K562 (cell line): ENCODE measurements around the gene MSS51. TPM values are rescaled to one million over a fixed set of nuclear protein-coding genes. Genes with fewer than 3 reads are reported as not detected.

ENCODE experiments used
- ATAC-seq: fragments of 200-7000 bp; cut with Tn5 transposase; 3 replicates; pipeline ENCODE4 v1.9.1; 2020; ENCODE audit warnings: moderate library complexity
- BruUV-seq: library from RNA; stranded (reverse); fragments of 400-500 nt; replicated peaks from 2 replicates; lab custom pipeline; 2021; lab: Mats Ljungman, UMichigan
- CTCF ChIA-PET: fragments of 300-600 bp; formaldehyde crosslinking; extraction: SDS; loops from one replicate; lab custom pipeline; 2021; ENCODE audit warnings: low intra/inter-chr PET ratio; lab: Yijun Ruan, JAX
- POLR2A ChIA-PET: fragments of 300-600, 350-650 bp; sonication (Branson Sonifier 250); formaldehyde crosslinking; extraction: SDS; loops from one replicate; lab custom pipeline; 2021; ENCODE audit warnings: antibody characterized with exemption, inconsistent platforms; lab: Yijun Ruan, JAX
- DNase-seq, 4 experiments: peaks; one replicate each; pipeline versions ENCODE4 v3.0.0 to v3.0.0-alpha.2; 2011 to 2018; ENCODE audit warnings: low spot score in 3 of 4, mixed read lengths in 3 of 4; ENCODE audit errors: extremely low read depth in 1 of 4
- FAIRE-seq: peaks from 2 replicates; lab custom pipeline; 2011; peaks lifted over from hg19 to GRCh38; lab: Jason Lieb, UNC
- H2AFZ ChIP-seq: 2 replicates; pipeline ENCODE4 v1.6.0; 2011; ENCODE audit warnings: low read depth, low read length, control low read depth, inconsistent platforms
- H3K27ac ChIP-seq: fragments of 200-600 bp; 3 replicates; pipeline ENCODE4 v1.8.0; 2011; ENCODE audit warnings: low read depth, mild to moderate bottlenecking, control low read depth, inconsistent platforms, low read length, moderate library complexity, mixed read lengths; ENCODE audit errors: extremely low read depth
- H3K27me3 ChIP-seq, 2 experiments: fragments of 300-600 bp in 1 of 2; 2 replicates in 1 of 2; 3 replicates in 1 of 2; pipeline versions ENCODE4 v1.6.0 to v1.8.0; 2011; ENCODE audit warnings: inconsistent platforms in 2 of 2, low read length in 2 of 2, mild to moderate bottlenecking in 1 of 2, mixed read lengths in 1 of 2, moderate library complexity in 1 of 2; ENCODE audit not compliant: control insufficient read depth in 2 of 2, insufficient read depth in 2 of 2
- H3K36me3 ChIP-seq: fragments of 300-600 bp; 3 replicates; pipeline ENCODE4 v1.8.0; 2011; ENCODE audit warnings: mild to moderate bottlenecking, low read length, inconsistent platforms; ENCODE audit not compliant: control insufficient read depth, insufficient read depth
- H3K4me1 ChIP-seq, 2 experiments: fragments of 200-600 bp in 1 of 2; replicated peaks in 1 of 2; 2 replicates in 1 of 2; 3 replicates in 1 of 2; pipeline versions ENCODE4 v1.5.1 to v1.8.0; 2011; ENCODE audit warnings: inconsistent platforms in 2 of 2, low read length in 2 of 2, mild to moderate bottlenecking in 1 of 2, mixed read lengths in 1 of 2, moderate library complexity in 1 of 2; ENCODE audit not compliant: control insufficient read depth in 2 of 2, insufficient read depth in 2 of 2
- H3K4me2 ChIP-seq: 2 replicates; pipeline ENCODE4 v1.6.1; 2011; ENCODE audit warnings: low read length, control low read depth, inconsistent platforms, mixed read lengths; ENCODE audit not compliant: insufficient read depth
- H3K4me3 ChIP-seq: fragments of 200-600 bp; sonication (generic), shearing (Covaris generic); 2 replicates; pipeline ENCODE4 v1.5.1; 2016; ENCODE audit warnings: control low read depth, inconsistent platforms
- H3K79me2 ChIP-seq: fragments of 200-600 bp; 3 replicates; pipeline ENCODE4 v1.8.0; 2011; ENCODE audit warnings: low read length, inconsistent platforms; ENCODE audit not compliant: control insufficient read depth, insufficient read depth
- H3K9ac ChIP-seq, 2 experiments: 2 replicates each; pipeline versions ENCODE4 v1.6.0 to v1.6.1; 2011; ENCODE audit warnings: low read depth in 2 of 2, low read length in 2 of 2, control low read depth in 1 of 2, inconsistent platforms in 1 of 2, mild to moderate bottlenecking in 1 of 2, mixed read lengths in 1 of 2; ENCODE audit not compliant: insufficient read depth in 1 of 2
- H3K9me1 ChIP-seq: one replicate; pipeline ENCODE4 v1.6.0; 2011; ENCODE audit warnings: inconsistent platforms, mild to moderate bottlenecking, low read length, moderate library complexity; ENCODE audit not compliant: control insufficient read depth, insufficient read depth
- H3K9me3 ChIP-seq: replicated peaks from 2 replicates; pipeline ENCODE4 v1.5.1; 2011; ENCODE audit warnings: low read depth, low read length, inconsistent platforms; ENCODE audit not compliant: control insufficient read depth, insufficient read depth
- H4K20me1 ChIP-seq: replicated peaks from 2 replicates; pipeline ENCODE4 v1.6.1; 2011; ENCODE audit warnings: low read length, inconsistent platforms, mixed read lengths; ENCODE audit not compliant: control insufficient read depth, insufficient read depth
- C11orf30 ChIP-seq: fragments of 450-650 bp; IDR thresholded peaks from 2 replicates; pipeline ENCODE4 v1.6.1; 2016; ENCODE audit warnings: low read depth, mild to moderate bottlenecking
- RHOXF2B ChIP-seq: fragments of 250-450 bp; sonication (Bioruptor Pico); conservative IDR thresholded peaks from 2 replicates; pipeline ENCODE4 v1.5.1; 2021
- ZBTB17 ChIP-seq: fragments of 450-650 bp; formaldehyde crosslinking; IDR thresholded peaks from 2 replicates; pipeline ENCODE4 v1.4.0; 2020; ENCODE audit warnings: mild to moderate bottlenecking
- whole genome bisulfite sequencing: fragments of 100-300 bp; shearing (Covaris generic); methylation state at CpG from one replicate; pipeline ENCODE4 v1.1.6; 2016; ENCODE audit warnings: low coverage, mixed read lengths; ENCODE audit not compliant: insufficient coverage; ENCODE audit errors: missing lambda C conversion rate; 5-methylcytosine and 5-hydroxymethylcytosine counted together
- in situ Hi-C: fragments of 300-500 bp; cut with MboI; formaldehyde crosslinking; loops from 4 replicates; pipeline ENCODE4 v1.15.0; 2018; ENCODE audit warnings: inconsistent platforms, mixed read lengths
- intact Hi-C: fragments of 100-400 bp; cut with micrococcal nuclease; formaldehyde crosslinking; loops from 2 replicates; pipeline ENCODE4 v1.14.2; 2022
- polyA plus RNA-seq, 8 experiments: library from polyadenylated mRNA; depleted of rRNA in 4 of 8; stranded (reverse) in 5 of 8; unstranded in 3 of 8; fragments of >200 nt; fragmentation: Nextera tagmentation in 2 of 8; fragmentation: Illumina TruSeq in 1 of 8; extraction: Ambion mirVana in 2 of 8; extraction: Trizol in 1 of 8; gene quantifications; 2 replicates each; pipeline versions ENCODE4 v1.2.1 to v1.2.3, GENCODE V29; 2011 to 2014; ENCODE audit warnings: inconsistent platforms in 1 of 8, missing spikeins in 1 of 8
- total RNA-seq, 7 experiments: library from RNA; depleted of rRNA in 6 of 7; stranded (reverse); fragments of >200 nt in 6 of 7; fragmentation: Illumina TruSeq in 2 of 7; extraction: Trizol in 2 of 7; gene quantifications; 2 replicates each; pipeline versions ENCODE4 v1.2.1 to v1.2.3, GENCODE V29; 2011 to 2021; ENCODE audit warnings: low replicate concordance in 1 of 7
- TF ChIP-seq, protein P1 (sequence below): sonication (generic); formaldehyde crosslinking; IDR thresholded peaks from 2 replicates; pipeline ENCODE4 v1.8.1; 2022; ENCODE audit warnings: missing genetic modification reagents

Gene MSS51
- total and polyA plus RNA-seq, 9 of the 15 experiments (the other 6 are each of a cell fraction or from before 2014, with no cell fraction given): 0.28 to 1.8 (median 1.2) TPM

DNA sequence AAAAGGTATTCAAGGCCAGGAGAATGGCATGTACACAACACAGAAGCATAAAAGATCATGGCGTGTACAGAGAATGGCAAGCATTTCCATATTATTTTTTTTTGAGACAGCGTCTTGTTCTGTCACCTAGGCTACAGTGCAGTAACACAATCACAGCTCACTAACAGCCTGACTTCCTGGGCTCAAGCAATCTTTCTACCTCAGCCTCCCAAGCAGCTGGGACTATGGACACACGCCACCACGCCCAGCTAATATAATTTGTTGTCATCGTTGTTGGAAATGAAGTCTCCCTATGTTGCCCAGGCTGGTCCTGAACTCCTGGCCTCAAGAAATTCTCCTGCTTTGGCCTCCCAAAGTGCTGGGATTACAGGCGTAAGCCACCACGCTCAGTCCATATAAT, 46.8 kb downstream of the MSS51 start:
- DNase-seq (no peak), FAIRE-seq (no peak), ATAC-seq (no peak)
- in situ Hi-C loops: no loop called here
- Histone ChIP-seq H3K4me2 (no peak overlapping the region), H3K9me3 (no peaks in the 10 kb centered on the region), H2AFZ (no peak overlapping the region), H3K36me3 (peaks cover 93% of the 10 kb centered on the region), H3K27ac (no peak overlapping the region), H3K9me1 (no peaks in the 10 kb centered on the region), H3K79me2 (peaks cover 6% of the 10 kb centered on the region; the same call in 2 of the 3 replicates), H3K27me3 (no peaks in the 10 kb centered on the region), H3K9ac (no peak overlapping the region), H3K4me3 (no peak overlapping the region), H3K4me1 (no peaks in the 10 kb centered on the region), H4K20me1 (no peaks in the 10 kb centered on the region)
- ChIA-PET CTCF (no interaction called here), POLR2A (interaction anchor here (0.6 to 1.0 kb wide), 3 partner anchors 107 to 1548 kb away, joined by 3 to 6 read pairs (median 3); no protein-coding TSS in a partner anchor)
- 95% methylated on average over 7 of the region's 7 CpGs for WGBS
- TF ChIP-seq C11orf30: no peak
- TF ChIP-seq, protein P1, sequence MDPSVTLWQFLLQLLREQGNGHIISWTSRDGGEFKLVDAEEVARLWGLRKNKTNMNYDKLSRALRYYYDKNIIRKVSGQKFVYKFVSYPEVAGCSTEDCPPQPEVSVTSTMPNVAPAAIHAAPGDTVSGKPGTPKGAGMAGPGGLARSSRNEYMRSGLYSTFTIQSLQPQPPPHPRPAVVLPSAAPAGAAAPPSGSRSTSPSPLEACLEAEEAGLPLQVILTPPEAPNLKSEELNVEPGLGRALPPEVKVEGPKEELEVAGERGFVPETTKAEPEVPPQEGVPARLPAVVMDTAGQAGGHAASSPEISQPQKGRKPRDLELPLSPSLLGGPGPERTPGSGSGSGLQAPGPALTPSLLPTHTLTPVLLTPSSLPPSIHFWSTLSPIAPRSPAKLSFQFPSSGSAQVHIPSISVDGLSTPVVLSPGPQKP (CRISPR knock-in tag): no peak
- TF ChIP-seq RHOXF2B: no peak
- TF ChIP-seq ZBTB17 (CRISPR knock-in tag): no peak
- no TSS peak for BruUV-seq
- intact Hi-C loops: no loop called here
